ENCODE measurements around the gene COA8.

The COA8 gene

DNA sequence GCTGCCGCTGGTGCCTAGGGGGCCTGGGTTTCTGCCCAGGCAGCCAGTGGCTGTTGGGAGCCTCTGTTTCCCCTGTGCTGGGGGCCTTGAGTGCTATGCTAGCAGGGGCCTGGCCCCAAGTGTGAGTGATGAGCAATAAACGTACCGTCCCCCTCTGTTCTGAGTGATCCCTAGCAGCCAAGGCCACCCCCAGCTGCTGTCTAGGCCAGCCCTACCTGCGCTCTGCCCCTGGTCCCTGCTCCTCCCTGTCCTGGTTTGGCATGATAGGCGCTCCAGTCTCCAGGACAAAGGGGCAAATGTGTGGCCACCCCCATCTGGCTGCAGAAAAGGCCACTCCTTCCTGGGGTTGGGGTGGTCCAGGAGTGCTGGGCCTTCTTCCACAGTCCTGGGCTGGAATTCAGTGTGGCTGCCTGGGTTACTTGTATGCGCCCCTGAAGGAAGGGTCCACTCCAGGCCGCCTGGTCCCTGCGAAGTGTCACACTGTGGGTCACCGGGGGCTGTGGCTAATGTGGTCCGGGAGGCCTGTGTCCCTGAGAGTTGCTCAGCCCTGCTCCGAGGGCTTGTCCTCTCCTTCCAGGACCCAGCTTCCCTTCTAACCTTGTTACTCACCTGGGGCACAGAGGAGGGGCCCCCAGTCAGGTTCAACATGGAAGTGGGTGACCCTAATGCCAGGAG, 26.7 kb upstream of the COA8 start:
- in situ Hi-C loops (cut with MboI; ENCODE audit: low sequenced_read_pairs), result no loop called here

DNA sequence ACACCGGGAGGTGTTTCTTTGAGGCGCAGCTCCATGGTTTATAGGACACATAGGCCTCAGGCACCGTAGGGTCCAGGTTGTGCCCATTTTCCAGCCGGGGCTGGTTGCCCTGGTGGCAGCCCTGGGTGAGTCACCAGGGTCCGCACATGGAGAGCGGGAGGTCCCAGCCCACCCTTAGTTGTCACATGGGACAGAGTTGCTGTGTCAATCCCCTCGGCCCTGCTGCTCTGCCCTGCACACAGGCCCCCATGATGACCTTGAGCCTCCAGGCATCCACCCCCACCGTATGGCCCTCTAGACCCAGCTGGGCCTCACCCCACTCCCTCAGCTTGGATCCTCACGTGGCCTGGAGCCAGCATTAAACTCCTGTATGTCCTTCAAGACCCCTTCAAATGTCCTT, 26.1 kb upstream of the COA8 start:
- in situ Hi-C loops (cut with MboI; ENCODE audit: low sequenced_read_pairs), result no loop called here

DNA sequence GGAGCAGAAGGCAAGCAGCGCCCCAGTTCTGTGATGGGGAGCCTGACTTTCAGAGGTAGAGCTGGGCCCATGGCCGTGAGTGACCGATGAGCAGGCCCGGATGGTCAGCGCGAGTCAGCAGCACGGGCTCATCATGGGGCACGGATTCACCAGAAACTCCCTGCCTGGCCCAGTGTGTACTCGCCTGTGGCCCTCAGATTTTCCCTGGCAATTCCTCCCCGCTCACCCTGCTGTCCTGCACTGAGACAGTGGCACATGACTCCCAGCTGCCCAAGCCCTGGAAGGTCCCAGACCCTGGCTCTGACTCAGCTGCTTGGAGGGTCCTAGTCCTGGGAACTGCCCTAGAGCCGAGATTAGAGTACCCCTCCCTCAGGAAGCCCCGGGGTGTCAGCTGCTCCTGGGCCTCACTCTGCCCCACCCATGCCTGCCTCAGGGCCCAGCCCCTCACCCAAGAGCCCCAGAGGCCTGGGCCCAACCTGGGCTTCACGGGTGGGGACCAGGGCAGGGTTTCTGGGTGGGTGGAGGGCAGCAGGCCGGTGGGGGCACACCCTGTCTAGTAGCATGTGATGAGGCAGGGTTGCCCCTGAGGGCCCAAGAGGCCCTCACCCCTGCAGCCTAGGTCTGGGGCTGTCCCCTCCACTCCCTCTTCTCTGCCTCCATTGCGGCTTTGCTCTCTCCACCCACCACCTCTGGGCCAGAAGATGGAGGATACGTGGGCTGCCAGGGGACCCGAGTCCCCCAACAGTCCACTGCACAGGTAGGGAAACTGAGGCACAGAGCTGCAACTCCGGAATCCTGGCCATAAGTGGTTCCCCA, 25.4 kb upstream of the COA8 start:
- in situ Hi-C loops (cut with MboI; ENCODE audit: low sequenced_read_pairs), result no loop called here

DNA sequence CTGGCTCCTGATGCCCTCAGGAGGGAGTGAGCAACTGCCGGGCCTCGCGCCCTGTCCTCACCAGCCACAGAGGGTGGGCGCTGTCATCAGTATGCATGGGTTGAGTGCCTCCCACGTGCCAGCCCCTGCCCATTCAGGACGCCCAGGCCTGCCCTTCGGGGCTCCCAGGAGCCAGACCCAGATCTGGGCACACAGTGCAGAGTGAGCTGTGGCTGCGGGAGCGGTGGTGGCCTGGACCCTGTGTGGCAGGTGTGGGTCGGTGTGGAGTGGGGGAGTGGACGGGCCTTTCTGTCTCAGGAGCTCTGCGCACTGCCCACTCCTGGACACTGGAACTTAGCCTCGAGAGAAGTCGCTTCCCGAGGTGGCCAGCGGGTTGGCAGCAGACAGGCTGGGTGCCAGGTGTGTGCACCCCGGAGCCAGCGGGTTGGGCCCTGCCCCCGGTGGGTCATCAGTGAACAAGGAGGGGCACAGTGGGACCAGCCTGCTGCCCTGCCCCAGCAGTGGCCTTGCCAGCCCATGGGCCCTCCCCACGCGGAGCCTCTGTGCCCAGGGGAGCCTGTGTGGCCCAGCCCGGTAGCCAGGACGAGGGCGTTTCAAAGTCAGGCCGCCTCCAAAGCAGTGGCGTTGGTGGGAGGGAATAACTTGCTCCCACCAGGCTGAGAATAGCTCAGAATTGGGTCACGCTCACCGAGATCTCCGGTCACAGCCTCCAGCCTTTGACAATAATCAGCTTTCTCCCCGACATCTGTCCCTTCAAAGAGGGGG, 24.3 kb upstream of the COA8 start:
- in situ Hi-C loops (cut with MboI; ENCODE audit: low sequenced_read_pairs), result no loop called here

DNA sequence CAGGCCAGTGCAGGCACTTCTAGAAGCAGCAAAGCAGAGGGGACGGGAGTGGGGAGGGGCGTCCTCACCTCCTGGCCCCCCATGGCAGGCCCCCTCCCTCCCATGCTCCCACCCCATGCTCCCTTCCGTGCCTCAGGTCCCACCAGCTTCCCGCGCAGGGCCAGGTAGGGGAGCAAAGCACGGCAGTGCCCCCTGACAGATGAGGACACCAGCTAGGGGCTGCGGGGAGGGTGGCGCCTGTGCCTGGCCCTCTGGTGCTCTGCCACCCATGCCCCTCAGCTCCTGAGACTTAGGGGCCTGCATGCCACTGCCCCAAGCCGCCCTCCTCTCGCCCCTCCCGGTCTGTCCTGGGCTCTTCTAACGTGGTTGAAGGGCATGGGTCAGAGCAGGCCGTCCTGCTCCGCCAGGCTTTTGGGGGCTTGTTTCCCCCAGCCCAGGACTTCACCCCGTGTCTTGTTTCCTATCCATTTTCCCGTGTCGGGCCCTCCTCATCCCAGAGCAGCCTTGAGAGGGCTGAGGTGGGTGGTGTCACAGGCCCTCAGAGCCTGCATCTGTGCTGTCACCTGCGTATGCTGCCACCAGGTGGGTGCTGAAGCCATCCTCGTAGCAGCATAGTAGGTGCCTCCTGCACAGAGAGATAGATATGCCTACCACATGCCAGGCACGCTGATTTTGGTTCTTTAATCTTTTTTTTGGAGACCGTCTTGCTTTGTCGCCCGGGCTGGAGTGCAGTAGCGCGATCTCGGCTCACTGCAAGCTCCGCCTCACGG, 23.5 kb upstream of the COA8 start:
- in situ Hi-C loops (cut with MboI; ENCODE audit: low sequenced_read_pairs), result no loop called here

DNA sequence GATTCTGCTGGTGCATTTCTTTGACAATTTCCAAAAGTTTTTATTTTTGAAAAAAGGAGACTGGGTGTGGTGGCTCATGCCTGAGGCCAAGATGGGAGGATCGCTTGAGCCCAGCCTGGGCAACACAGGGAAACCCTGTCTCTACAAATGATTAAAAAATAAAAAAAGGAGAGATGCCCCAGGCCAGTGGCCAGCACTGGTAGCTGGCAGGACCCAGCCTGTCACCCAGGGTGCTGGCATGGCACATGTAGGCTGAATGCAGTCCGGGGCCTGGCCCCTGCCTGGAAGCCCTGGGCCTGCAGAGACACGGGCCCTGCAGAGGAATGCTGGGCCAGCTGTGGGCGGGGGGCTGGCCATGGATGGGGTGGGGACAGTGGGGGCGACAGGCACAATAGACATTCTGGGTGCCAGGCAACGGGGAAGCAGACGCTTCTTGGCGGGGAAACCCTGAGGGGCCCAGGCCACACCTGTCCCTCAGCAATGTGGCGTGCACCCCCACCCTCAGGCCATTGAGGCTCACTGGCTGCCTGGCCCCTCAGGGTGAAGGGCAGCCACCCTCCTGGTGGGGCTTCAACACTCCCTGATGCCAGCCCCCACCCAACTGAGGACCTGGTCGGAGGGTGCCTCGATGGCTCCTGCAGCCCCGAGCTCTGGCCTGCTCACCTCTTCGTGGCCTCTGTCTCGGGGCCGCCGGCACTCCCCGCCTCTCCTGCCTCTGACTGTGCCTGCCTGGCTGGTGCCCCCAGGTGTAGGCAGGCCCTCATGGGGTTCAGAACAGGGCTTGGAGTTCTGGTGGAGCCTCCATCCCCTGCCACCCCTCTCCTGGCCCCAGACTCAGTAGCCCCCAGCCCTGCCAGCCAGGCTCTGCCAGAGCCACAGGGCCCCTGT, 21.7 kb upstream of the COA8 start:
- in situ Hi-C loops (cut with MboI; ENCODE audit: low sequenced_read_pairs), result no loop called here

DNA sequence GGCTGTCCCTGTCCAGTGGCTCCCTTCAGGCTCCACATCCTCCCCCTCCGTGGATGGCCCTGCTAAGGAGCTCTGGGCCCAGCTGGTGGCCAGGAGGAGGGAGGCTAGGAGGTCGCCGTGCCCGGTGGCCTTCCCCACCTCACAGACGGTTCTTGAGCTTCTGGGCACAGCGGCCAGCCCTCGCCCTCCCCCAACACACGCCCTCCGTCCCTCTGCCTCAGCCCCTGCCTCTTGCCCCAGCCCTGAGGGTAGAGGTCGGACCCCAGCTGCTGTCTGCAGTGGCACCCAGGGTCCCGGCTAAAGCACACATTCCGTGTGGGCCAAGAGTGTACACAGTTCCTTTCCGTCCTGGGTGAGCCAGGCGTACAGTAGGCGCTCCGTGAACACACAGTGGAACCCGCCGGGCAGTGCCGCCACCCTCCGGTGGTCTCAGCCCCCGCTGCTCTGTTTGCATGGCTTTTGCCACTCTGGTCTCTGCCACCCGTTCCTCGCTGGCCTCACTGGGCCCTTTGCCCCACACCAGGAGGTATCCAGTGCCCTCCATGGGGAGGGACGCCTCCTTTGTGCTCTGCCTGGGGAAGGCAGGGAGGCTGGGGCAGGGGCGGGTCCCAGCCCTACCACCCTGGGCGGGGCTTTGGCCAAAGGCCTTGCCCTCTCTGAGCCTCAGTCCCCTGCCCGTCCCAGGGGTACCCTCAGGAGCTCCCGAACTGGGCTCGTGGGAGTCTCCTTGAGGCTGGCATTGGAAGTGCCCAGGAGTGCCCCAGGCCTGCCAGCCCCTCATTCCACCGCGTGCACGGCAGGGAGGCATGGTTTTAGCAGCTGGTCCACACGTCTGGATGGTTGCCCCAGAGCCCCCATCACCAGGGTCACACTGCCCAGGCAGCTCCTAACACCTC, 20.8 kb upstream of the COA8 start:
- in situ Hi-C loops (cut with MboI; ENCODE audit: low sequenced_read_pairs), result no loop called here

DNA sequence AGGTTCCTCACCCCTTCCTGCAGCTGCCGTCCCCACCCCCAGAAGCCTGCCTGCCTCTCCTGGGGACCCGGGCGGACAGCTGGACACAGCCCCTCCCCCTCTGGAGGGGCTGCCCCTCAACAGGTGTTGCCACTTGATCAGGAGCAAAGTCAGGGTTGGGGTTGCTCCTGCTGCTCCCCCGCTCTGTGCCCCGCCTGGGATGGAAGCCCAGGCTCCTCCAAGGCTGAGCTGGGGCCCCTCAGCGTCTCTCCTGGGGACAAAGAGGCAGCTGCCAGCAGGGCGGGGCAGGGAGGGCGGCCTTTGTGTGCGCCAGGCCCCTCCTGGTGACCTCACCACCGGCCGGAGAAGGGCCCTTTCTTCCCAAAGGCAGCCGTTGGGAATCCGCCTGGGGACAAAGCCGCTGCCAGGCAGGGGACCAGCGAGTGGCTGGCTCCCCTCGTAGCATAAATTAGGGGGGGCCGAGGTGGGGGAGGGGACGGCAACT, 20.1 kb upstream of the COA8 start:
- in situ Hi-C loops (cut with MboI; ENCODE audit: low sequenced_read_pairs), result no loop called here

DNA sequence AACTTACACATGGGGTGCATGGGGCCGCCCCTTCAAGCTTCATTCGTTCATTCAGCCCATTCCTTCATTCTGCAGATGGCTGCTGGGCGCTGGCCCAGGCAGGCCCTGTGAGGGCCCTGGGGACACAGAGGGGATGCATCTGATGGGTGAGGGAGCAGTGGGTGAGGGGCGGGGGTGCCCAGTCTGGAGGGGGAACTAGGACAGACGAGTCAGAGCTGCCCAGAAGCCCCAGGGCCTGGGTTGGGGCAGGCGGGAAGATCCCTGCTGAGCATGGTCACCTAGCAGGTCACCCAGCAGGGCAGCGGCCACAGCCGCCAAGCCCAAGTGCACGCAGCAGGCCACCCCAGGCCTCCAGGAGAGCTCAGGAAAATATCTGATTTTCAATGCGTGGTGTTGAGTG, 19.6 kb upstream of the COA8 start:
- in situ Hi-C loops (cut with MboI; ENCODE audit: low sequenced_read_pairs), result no loop called here

DNA sequence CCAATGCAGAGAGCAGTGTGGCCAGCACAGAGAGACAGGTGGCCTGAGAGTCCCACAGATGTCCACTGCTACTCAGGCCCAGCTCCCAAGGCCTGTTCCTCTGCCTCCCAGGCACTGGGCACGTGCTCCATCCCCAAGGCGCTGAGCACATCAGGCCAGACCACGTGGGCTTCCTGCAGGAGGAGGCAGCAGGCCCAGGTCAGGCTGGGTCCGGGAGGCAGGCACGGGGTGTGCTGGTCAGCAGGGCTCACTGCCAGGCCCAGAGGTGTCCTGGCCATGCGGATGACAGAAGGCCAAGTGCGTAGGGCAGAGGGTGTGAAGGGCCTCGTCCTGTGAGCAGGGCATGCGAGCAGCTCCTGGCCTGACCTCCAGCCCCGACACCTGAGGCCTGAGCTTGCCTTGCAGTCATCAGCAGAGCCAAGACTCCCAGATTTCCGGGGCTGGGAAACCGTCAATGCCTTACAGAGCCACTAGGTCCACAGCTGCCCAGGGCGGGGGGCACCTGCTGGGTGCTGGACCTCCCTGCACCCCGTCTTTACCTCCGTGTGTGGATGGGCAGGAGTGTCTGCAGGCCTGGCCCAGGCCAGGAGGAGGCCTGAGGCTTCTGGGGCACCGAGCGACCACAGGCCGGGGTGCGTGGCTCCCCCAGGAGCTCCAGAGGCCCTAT, 18.9 kb upstream of the COA8 start:
- in situ Hi-C loops (cut with MboI; ENCODE audit: low sequenced_read_pairs), result no loop called here

DNA sequence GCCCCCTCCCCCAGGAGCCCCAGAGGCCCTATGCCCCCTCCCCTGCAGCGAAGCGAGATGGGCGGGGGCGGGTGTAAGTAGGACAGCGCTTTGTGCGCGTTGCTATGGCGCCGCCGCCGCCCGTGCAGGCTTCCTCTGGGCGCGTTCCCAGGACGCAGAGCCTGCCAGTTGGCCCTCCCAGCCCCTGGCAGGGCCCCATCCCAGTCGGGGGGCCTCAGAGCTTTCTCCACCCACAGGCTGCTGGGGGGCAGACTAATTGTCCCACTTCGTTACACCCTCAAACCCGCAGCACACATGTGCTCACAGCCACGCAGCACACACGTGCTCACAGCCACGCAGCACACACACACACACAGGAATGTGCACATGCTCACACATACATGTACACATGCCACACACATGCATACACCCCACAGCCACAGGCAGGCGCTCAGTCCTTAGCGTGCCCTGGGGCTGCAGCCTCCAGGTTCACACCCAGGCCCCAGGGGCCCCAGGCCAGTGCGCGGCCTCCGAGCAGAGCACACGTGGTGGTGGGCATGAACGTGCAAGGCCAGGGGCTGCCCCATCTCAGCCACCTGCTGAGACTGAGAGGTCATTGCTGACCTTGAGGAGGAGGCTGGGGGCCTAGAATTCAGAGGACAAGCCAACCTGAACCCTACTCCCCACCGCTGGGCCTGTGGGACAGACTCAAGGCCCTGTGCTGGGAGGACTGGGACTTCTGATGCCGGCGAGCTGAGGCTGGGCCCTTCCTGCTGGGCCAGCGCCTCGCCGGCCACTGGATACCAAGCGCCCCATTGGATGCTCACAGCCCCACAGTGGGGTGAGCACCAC, 18.2 kb upstream of the COA8 start:
- in situ Hi-C loops (cut with MboI; ENCODE audit: low sequenced_read_pairs), result no loop called here

DNA sequence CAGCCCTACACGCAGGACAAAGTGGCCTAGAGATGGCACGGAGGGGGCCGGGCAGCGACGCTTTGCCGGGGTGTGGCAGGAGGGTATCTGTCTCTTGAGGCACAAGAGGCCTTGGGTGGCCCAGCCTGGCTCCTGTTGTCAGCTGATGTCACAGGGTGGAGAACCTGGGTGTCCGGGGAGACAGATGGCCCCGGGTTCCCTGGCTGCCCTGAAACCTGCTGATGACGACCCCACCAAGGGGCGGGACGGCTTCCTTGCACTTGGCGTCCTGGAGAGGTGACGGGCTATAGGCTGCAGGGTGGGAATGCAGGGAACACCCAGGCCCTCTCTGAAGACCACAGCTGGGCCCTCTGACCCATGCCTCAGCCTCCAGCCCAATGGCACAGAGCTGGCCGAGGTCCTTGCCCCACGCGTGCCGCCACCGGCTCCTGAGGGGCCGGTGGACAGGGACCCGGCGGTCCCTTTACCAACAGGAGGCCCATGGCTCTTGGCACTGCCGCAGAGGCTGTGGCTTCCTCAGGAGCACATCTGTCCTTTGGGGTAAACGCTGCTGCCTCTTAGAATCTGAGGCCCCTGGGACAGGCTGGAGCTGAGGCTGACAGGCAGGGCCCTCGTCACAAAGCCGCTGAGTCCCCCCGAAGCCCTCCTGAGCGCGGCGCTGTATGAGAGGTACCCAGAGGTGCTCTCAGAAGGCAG, 17.4 kb upstream of the COA8 start:
- in situ Hi-C loops (cut with MboI; ENCODE audit: low sequenced_read_pairs), result no loop called here

DNA sequence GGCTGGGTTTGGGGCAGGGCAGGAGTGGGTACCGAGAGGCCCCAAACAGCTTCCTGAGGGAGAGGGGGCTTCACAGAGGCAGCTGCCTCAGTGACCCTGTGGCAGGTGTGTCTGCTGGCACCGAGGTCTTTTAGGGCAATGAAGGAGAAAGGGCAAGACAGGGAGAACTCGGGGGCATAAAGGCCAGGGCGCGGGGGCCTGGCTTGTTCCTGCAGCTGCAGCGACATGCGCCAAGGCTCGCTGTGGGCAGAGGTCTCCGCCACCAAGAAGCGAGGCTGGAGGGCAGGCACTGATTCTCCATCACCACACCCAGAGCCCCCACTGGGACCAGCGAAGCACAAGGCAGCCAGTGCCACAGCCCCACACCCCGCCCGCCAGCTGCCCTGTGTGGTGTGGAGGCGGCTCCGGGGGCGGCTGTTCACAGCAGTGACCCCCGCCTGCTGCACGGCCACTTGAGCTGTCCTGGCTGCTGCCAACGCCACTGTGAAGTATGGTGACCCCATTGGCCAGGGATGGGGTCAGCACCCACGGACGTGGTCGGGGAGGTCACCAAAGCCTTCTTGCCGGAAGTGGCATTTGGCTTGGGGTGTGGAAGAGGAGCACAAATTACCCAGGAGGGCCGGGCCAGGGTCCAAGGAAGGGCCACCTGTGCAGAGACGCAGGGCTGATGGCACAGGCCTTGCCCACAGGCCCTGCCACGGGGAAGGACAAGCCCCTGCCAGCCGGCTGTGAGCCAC, 16.7 kb upstream of the COA8 start:
- in situ Hi-C loops (cut with MboI; ENCODE audit: low sequenced_read_pairs), result no loop called here

DNA sequence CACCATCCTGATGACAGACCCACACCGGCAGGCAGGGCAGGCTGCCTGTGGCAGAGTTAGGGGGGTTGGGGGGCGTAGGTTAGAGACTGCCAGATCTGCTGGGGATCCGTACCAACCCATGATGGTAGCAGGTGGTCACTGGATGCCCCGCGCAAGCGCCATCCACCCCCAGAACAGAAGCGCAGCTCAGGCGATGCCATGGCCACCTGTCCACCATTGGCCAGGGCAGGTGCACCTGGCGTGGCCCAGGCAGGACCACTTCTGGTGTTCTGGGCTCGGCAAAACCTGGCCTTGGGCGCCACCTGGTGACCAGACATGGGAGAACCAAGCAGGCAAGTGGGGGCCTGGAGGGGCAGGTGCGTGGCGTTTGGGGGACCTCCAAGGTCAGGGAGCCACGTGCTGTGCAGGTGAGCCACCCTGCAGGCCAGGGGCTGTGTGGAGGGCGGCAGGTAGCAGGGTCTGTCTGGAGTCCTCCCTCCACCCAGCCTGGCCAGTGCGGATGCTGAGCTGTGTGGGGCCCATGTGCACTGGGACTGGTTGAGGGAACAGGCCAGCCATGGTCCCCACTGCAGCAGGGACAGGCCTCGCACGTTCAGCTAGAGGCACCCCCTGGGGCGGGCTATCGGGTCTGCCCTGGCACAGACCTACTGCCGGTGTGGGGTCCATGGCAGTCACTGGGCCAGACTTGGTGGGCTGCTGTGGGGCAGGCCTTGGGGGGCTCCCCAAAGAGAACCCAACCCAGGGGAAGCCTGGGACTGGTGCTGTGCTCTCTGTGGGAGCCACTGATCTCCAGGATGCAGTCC, 15.9 kb upstream of the COA8 start:
- in situ Hi-C loops (cut with MboI; ENCODE audit: low sequenced_read_pairs), result no loop called here

DNA sequence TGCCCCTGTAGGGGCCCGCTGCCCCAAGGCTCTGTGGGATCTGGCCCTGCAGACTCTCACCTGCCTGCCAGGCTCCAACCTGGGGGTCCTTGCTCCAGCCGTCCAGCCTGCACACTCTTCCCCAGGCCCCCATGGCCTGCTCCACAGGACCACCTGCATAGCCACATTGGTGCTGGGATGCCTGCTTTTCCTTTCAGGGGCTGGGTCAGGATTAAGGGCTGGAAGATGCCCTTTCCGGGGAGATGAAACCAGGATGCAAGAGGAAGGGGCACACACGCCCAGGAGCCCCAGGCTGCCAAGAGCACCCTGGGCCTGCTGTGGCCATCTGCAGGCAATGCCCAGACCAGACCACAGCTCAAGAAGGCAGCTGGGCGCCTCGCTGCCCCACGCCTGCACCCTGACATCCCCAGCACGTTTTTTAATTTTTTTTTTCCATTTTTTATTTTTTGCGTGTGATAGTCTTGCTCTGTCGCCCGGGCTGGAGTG, 15.3 kb upstream of the COA8 start:
- in situ Hi-C loops (cut with MboI; ENCODE audit: low sequenced_read_pairs), result no loop called here

Data from HL-60/S4 treated with retinoic acid at 250 ng/mL for 4 days and 3 days (cell line).